HL-60 (cell line): Measurements from ENCODE around the gene SLCO4A1.

Source experiments
- GABPA ChIP-seq: IDR thresholded peaks from 2 replicates; pipeline ENCODE4 v1.6.1; 2012; ENCODE audit warnings: low read depth
- POLR2AphosphoS5 ChIP-seq: IDR thresholded peaks from 2 replicates; pipeline ENCODE4 v1.6.1; 2012; ENCODE audit warnings: low read depth
- SPI1 ChIP-seq: IDR thresholded peaks from 2 replicates; pipeline ENCODE4 v1.6.1; 2012; ENCODE audit warnings: low read depth, mild to moderate bottlenecking, borderline replicate concordance
- TF ChIP-seq, protein P1 (sequence below): IDR thresholded peaks from one replicate; pipeline ENCODE4 v1.5.1; 2011; ENCODE audit warnings: low read length, control low read depth, inconsistent platforms; ENCODE audit not compliant: insufficient read depth
- TF ChIP-seq, protein P2 (sequence below): IDR thresholded peaks from 2 replicates; pipeline ENCODE4 v1.6.1; 2012; ENCODE audit warnings: low read depth; ENCODE audit not compliant: insufficient replicate concordance

DNA sequence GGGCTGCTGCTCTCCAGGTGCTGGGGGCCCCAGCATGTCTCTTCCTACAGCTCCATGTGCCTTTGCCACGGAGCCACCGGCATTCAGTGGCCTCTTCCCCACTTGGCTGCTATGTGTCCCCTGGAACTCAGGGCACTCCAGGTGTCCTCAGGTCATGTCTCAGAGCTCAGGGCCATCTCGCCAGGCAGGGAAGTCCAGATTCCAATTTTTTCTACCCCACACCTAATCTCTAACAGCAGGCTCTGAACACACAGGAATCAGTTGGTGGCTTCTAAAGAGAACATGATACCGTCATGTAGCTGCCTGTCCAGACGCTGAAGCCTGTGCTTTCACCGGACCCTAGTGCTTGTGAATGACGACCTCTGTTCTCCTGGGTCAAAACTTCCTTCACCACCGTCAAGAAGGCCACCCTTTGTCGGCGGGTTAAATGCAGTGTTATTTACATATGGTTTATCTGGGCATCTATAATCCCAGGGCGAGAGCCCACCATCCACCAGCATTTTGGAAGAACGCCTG, 4.2 kb upstream of the SLCO4A1 start:
- no peak for TF ChIP-seq POLR2AphosphoS5
- TF ChIP-seq, protein P1, sequence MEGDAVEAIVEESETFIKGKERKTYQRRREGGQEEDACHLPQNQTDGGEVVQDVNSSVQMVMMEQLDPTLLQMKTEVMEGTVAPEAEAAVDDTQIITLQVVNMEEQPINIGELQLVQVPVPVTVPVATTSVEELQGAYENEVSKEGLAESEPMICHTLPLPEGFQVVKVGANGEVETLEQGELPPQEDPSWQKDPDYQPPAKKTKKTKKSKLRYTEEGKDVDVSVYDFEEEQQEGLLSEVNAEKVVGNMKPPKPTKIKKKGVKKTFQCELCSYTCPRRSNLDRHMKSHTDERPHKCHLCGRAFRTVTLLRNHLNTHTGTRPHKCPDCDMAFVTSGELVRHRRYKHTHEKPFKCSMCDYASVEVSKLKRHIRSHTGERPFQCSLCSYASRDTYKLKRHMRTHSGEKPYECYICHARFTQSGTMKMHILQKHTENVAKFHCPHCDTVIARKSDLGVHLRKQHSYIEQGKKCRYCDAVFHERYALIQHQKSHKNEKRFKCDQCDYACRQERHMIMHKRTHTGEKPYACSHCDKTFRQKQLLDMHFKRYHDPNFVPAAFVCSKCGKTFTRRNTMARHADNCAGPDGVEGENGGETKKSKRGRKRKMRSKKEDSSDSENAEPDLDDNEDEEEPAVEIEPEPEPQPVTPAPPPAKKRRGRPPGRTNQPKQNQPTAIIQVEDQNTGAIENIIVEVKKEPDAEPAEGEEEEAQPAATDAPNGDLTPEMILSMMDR: no peak
- TF ChIP-seq, protein P2, sequence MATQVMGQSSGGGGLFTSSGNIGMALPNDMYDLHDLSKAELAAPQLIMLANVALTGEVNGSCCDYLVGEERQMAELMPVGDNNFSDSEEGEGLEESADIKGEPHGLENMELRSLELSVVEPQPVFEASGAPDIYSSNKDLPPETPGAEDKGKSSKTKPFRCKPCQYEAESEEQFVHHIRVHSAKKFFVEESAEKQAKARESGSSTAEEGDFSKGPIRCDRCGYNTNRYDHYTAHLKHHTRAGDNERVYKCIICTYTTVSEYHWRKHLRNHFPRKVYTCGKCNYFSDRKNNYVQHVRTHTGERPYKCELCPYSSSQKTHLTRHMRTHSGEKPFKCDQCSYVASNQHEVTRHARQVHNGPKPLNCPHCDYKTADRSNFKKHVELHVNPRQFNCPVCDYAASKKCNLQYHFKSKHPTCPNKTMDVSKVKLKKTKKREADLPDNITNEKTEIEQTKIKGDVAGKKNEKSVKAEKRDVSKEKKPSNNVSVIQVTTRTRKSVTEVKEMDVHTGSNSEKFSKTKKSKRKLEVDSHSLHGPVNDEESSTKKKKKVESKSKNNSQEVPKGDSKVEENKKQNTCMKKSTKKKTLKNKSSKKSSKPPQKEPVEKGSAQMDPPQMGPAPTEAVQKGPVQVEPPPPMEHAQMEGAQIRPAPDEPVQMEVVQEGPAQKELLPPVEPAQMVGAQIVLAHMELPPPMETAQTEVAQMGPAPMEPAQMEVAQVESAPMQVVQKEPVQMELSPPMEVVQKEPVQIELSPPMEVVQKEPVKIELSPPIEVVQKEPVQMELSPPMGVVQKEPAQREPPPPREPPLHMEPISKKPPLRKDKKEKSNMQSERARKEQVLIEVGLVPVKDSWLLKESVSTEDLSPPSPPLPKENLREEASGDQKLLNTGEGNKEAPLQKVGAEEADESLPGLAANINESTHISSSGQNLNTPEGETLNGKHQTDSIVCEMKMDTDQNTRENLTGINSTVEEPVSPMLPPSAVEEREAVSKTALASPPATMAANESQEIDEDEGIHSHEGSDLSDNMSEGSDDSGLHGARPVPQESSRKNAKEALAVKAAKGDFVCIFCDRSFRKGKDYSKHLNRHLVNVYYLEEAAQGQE: no peak
- no peak for TF ChIP-seq SPI1
- no peak for TF ChIP-seq GABPA
